Glutamatergic neuron (in vitro differentiated cells): ENCODE data around the gene LARP4B. TPM values are rescaled to one million over a fixed set of nuclear protein-coding genes. Genes with fewer than 3 reads are reported as not detected.
A peak's percentile ranks its signal among the peaks of the same experiment; 100 is the strongest.

Experiments
- DNase-seq: peaks from one replicate; pipeline ENCODE4 v3.0.0; 2022
- H3K27ac Mint-ChIP-seq: one replicate; pipeline ENCODE4 v1.8.0; 2020; ENCODE audit warnings: mild to moderate bottlenecking, mixed read lengths, inconsistent platforms; ENCODE audit not compliant: unreplicated experiment
- H3K27me3 Mint-ChIP-seq: one replicate; pipeline ENCODE4 v1.8.0; 2020; ENCODE audit warnings: mild to moderate bottlenecking, moderate library complexity, mixed read lengths, inconsistent platforms; ENCODE audit not compliant: unreplicated experiment
- H3K36me3 Mint-ChIP-seq: one replicate; pipeline ENCODE4 v1.8.0; 2020; ENCODE audit warnings: mild to moderate bottlenecking, mixed read lengths, inconsistent platforms; ENCODE audit not compliant: unreplicated experiment
- H3K4me1 Mint-ChIP-seq: one replicate; pipeline ENCODE4 v1.8.0; 2020; ENCODE audit warnings: mild to moderate bottlenecking, low read depth, mixed read lengths, inconsistent platforms; ENCODE audit not compliant: unreplicated experiment
- H3K4me3 Mint-ChIP-seq: one replicate; pipeline ENCODE4 v1.8.0; 2020; ENCODE audit warnings: mild to moderate bottlenecking, mixed read lengths, inconsistent platforms; ENCODE audit not compliant: unreplicated experiment
- H3K9me3 Mint-ChIP-seq: one replicate; pipeline ENCODE4 v1.8.0; 2020; ENCODE audit warnings: mild to moderate bottlenecking, moderate library complexity, mixed read lengths, inconsistent platforms; ENCODE audit not compliant: unreplicated experiment
- total RNA-seq: library from RNA; stranded (reverse); fragmentation: NEBNext Ultra II Directional; extraction: Animal tissue kit (Norgen Biotek cat#: 25700); gene quantifications from one replicate; pipeline ENCODE4 v1.2.1, GENCODE V29; 2021; ENCODE audit not compliant: unreplicated experiment
- TF ChIP-seq, protein P1 (sequence below): fragments of 200-600 bp; sonication (generic); IDR thresholded peaks from one replicate; pipeline ENCODE4 v1.5.0; 2021; ENCODE audit not compliant: partially characterized antibody, unreplicated experiment

Gene LARP4B
- total RNA-seq, 1 donor from 2014 or later: 65.6 TPM

GRCh38 chr10:816091-816477 lies 115.4 kb downstream of the LARP4B start:
- no peak for DNase-seq
- peaks cover 3% of the 10 kb centered on the region for H3K36me3 Mint-ChIP-seq
- TF ChIP-seq, protein P1, sequence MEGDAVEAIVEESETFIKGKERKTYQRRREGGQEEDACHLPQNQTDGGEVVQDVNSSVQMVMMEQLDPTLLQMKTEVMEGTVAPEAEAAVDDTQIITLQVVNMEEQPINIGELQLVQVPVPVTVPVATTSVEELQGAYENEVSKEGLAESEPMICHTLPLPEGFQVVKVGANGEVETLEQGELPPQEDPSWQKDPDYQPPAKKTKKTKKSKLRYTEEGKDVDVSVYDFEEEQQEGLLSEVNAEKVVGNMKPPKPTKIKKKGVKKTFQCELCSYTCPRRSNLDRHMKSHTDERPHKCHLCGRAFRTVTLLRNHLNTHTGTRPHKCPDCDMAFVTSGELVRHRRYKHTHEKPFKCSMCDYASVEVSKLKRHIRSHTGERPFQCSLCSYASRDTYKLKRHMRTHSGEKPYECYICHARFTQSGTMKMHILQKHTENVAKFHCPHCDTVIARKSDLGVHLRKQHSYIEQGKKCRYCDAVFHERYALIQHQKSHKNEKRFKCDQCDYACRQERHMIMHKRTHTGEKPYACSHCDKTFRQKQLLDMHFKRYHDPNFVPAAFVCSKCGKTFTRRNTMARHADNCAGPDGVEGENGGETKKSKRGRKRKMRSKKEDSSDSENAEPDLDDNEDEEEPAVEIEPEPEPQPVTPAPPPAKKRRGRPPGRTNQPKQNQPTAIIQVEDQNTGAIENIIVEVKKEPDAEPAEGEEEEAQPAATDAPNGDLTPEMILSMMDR: no peak
- peaks cover 4% of the 10 kb centered on the region for H3K9me3 Mint-ChIP-seq
- H3K27me3 Mint-ChIP-seq: peaks cover 3% of the 10 kb centered on the region
- no peaks in the 10 kb centered on the region for H3K4me1 Mint-ChIP-seq
- H3K27ac Mint-ChIP-seq: no peak overlapping the region
- H3K4me3 Mint-ChIP-seq: no peak overlapping the region

- Mint-ChIP-seq H3K4me1 (no peaks in the 10 kb centered on the region), H3K4me3 (no peak overlapping the region), H3K9me3 (peaks cover 4% of the 10 kb centered on the region), H3K27me3 (peaks cover 3% of the 10 kb centered on the region), H3K36me3 (no peaks in the 10 kb centered on the region), H3K27ac (no peak overlapping the region)
- TF ChIP-seq, protein P1: peak; percentile 66
- no peak for DNase-seq
These were observed 116.0 kb downstream of the LARP4B start for GRCh38 chr10:815338-816090.

- Mint-ChIP-seq H3K27me3 (no peaks in the 10 kb centered on the region), H3K27ac (no peak overlapping the region), H3K9me3 (peaks cover 4% of the 10 kb centered on the region), H3K36me3 (no peaks in the 10 kb centered on the region), H3K4me3 (no peak overlapping the region), H3K4me1 (no peaks in the 10 kb centered on the region)
- TF ChIP-seq, protein P1: no peak
- no peak for DNase-seq
These were observed 116.8 kb downstream of the LARP4B start for GRCh38 chr10:814536-815302.

DNA sequence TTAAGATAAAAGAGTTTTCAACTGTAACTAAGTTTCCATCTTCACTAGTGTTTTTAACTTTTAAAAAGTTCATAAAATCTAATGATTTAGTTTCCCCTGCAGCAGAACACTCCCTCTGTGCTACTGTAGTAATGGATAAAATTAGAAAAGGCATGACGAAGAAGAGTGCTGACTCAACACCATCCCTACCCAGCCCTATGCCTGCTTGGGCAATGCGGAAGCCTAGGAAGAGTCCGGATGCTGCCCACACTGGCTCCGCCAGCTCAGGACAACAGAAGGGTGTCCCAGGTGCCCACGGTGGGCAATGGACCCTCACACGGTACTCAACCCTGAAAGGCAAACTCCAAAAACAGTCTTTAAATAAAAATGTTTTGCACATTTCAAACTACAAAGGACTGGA lies 118.2 kb downstream of the LARP4B start:
- Mint-ChIP-seq H3K9me3 (peaks cover 4% of the 10 kb centered on the region), H3K27ac (no peak overlapping the region), H3K36me3 (no peaks in the 10 kb centered on the region), H3K27me3 (no peaks in the 10 kb centered on the region), H3K4me1 (no peaks in the 10 kb centered on the region), H3K4me3 (no peak overlapping the region)
- no peak for DNase-seq
- TF ChIP-seq, protein P1: no peak

GRCh38 chr10:812787-813186 lies 118.7 kb downstream of the LARP4B start:
- DNase-seq: no peak
- no peaks in the 10 kb centered on the region for H3K36me3 Mint-ChIP-seq
- TF ChIP-seq, protein P1: no peak
- no peak overlapping the region for H3K4me3 Mint-ChIP-seq
- H3K9me3 Mint-ChIP-seq: peaks cover 4% of the 10 kb centered on the region
- H3K4me1 Mint-ChIP-seq: peaks cover 3% of the 10 kb centered on the region
- H3K27ac Mint-ChIP-seq: no peak overlapping the region
- H3K27me3 Mint-ChIP-seq: no peaks in the 10 kb centered on the region
